HepG2 (cell line): ENCODE results near the gene DEPDC1B. TPM values are rescaled to one million over a fixed set of nuclear protein-coding genes. Genes with fewer than 3 reads are reported as not detected.

Experiments used
- ATAC-seq: fragments of 200-7000 bp; cut with Tn5 transposase; 3 replicates; pipeline ENCODE4 v1.9.1; 2020; ENCODE audit warnings: mild to moderate bottlenecking, moderate library complexity
- BruUV-seq: library from RNA; stranded (reverse); fragments of 400-500 nt; replicated peaks from 2 replicates; lab custom pipeline; 2021; lab: Mats Ljungman, UMichigan
- CTCF ChIA-PET: fragments of 300-600 bp; formaldehyde crosslinking; extraction: SDS; loops from one replicate; lab custom pipeline; 2021; ENCODE audit warnings: low total read pairs, inconsistent platforms, low intra/inter-chr PET ratio; lab: Yijun Ruan, JAX
- POLR2A ChIA-PET: fragments of 350-600 bp; sonication (Branson Sonifier 250); formaldehyde crosslinking; loops from one replicate; lab custom pipeline; 2020; ENCODE audit warnings: antibody characterized with exemption, inconsistent platforms; lab: Yijun Ruan, JAX
- DNase-seq: peaks from one replicate; pipeline ENCODE4 v3.0.0-alpha.2; 2015; ENCODE audit warnings: low spot score
- FAIRE-seq: peaks from 3 replicates; lab custom pipeline; 2011; peaks lifted over from hg19 to GRCh38; lab: Jason Lieb, UNC
- H2AFZ ChIP-seq: one replicate; pipeline ENCODE4 v1.6.1; 2011; ENCODE audit warnings: low read length, inconsistent platforms
- H3K27ac ChIP-seq: fragments of 300-600 bp; 3 replicates; pipeline ENCODE4 v1.8.0; 2011; ENCODE audit warnings: mixed run types, mild to moderate bottlenecking, mixed read lengths, low read length, inconsistent platforms; ENCODE audit not compliant: insufficient read depth; ENCODE audit errors: extremely low read length
- H3K27me3 ChIP-seq, 2 experiments: fragments of 200-600 bp in 1 of 2; 2 replicates in 1 of 2; 3 replicates in 1 of 2; pipeline versions ENCODE4 v1.6.0 to v1.8.0; 2011; ENCODE audit warnings: low read length in 2 of 2, mild to moderate bottlenecking in 2 of 2, moderate library complexity in 2 of 2, inconsistent platforms in 1 of 2; ENCODE audit not compliant: insufficient read depth in 2 of 2, control insufficient read depth in 1 of 2
- H3K36me3 ChIP-seq, 2 experiments: fragments of 200-600 bp in 1 of 2; replicated peaks in 1 of 2; 2 replicates in 1 of 2; 3 replicates in 1 of 2; pipeline versions ENCODE4 v1.5.1 to v1.8.0; 2011; ENCODE audit warnings: low read length in 2 of 2, inconsistent platforms in 1 of 2; ENCODE audit not compliant: insufficient read depth in 2 of 2, control insufficient read depth in 1 of 2
- H3K4me1 ChIP-seq: 2 replicates; pipeline ENCODE4 v1.5.1; 2012; ENCODE audit warnings: low read length, inconsistent platforms; ENCODE audit not compliant: insufficient read depth
- H3K4me2 ChIP-seq: 2 replicates; pipeline ENCODE4 v1.6.0; 2011; ENCODE audit warnings: low read depth, low read length, inconsistent platforms
- H3K4me3 ChIP-seq, 3 experiments: fragments of 200-600 bp in 1 of 3; sonication (generic), shearing (Covaris generic) in 1 of 3; replicated peaks in 1 of 3; 2 replicates each; pipeline ENCODE4 v1.5.1; 2011 to 2016; ENCODE audit warnings: low read length in 3 of 3, inconsistent platforms in 2 of 3, low read depth in 2 of 3, mild to moderate bottlenecking in 2 of 3, control low read depth in 1 of 3, mixed read lengths in 1 of 3; ENCODE audit not compliant: insufficient read depth in 1 of 3
- H3K79me2 ChIP-seq: one replicate; pipeline ENCODE4 v1.6.1; 2011; ENCODE audit warnings: low read length, inconsistent platforms; ENCODE audit not compliant: insufficient read depth
- H3K9ac ChIP-seq: 2 replicates; pipeline ENCODE4 v1.6.0; 2011; ENCODE audit warnings: mild to moderate bottlenecking, low read depth, low read length, inconsistent platforms; ENCODE audit not compliant: insufficient read depth
- H3K9me3 ChIP-seq: 2 replicates; pipeline ENCODE4 v1.5.1; 2012; ENCODE audit warnings: mild to moderate bottlenecking, low read length
- H4K20me1 ChIP-seq: 2 replicates; pipeline ENCODE4 v1.6.0; 2011; ENCODE audit warnings: inconsistent platforms, mild to moderate bottlenecking, low read length, moderate library complexity; ENCODE audit not compliant: insufficient read depth
- KAT7 ChIP-seq: IDR thresholded peaks from 2 replicates; pipeline ENCODE4 v1.6.1; 2018; ENCODE audit warnings: borderline replicate concordance, missing compliant biosample characterization
- MTA3 ChIP-seq: sonication (generic); formaldehyde crosslinking; IDR thresholded peaks from 2 replicates; pipeline ENCODE4 v1.4.0; 2020; ENCODE audit warnings: missing genetic modification reagents
- MTF1 ChIP-seq: sonication (generic); formaldehyde crosslinking; IDR thresholded peaks from 2 replicates; pipeline ENCODE4 v1.5.0; 2020; ENCODE audit warnings: missing genetic modification reagents
- NAIF1 ChIP-seq: sonication (generic); formaldehyde crosslinking; IDR thresholded peaks from 2 replicates; pipeline ENCODE4 v1.5.0; 2020; ENCODE audit warnings: mild to moderate bottlenecking, missing genetic modification reagents, borderline replicate concordance
- SUZ12 ChIP-seq: fragments of 150-350 bp; IDR thresholded peaks from 2 replicates; pipeline ENCODE4 v1.6.1; 2014; ENCODE audit warnings: low read depth, low read length
- ZNF17 ChIP-seq: sonication (generic); formaldehyde crosslinking; IDR thresholded peaks from 2 replicates; pipeline ENCODE4 v1.5.0; 2020; ENCODE audit warnings: mild to moderate bottlenecking, missing genetic modification reagents
- WGBS: methylation state at CpG from one replicate; pipeline ENCODE4 v1.1.6; 2017; ENCODE audit warnings: low lambda C conversion rate; 5-methylcytosine and 5-hydroxymethylcytosine counted together
- in situ Hi-C: cut with HindIII; loops from 2 replicates; pipeline ENCODE4 v1.10.0; 2017; ENCODE audit warnings: low pct_unique_long_range_greater_than_20kb; ENCODE audit not compliant: extremely low pct_ligation_motif_present
- intact Hi-C: fragments of 100-400 bp; cut with micrococcal nuclease; formaldehyde crosslinking; loops from one replicate; pipeline ENCODE4 v1.10.0; 2022; ENCODE audit not compliant: unreplicated experiment
- polyA plus RNA-seq, 8 experiments: library from polyadenylated mRNA; depleted of rRNA in 3 of 8; stranded (reverse) in 7 of 8; unstranded in 1 of 8; fragments of >200 nt; fragmentation: Illumina TruSeq in 4 of 8; extraction: Trizol in 4 of 8; gene quantifications; 2 replicates each; pipeline versions ENCODE4 v1.2.1 to v1.2.3, GENCODE V29; 2011 to 2016; ENCODE audit warnings: low read depth in 4 of 8, missing spikeins in 1 of 8, mixed read lengths in 1 of 8; ENCODE audit not compliant: insufficient read depth in 1 of 8
- total RNA-seq, 5 experiments: library from RNA; depleted of rRNA; stranded (reverse); fragments of >200 nt; fragmentation: Illumina TruSeq; extraction: Trizol; gene quantifications; 2 replicates each; pipeline ENCODE4 v1.2.3, GENCODE V29; 2016; ENCODE audit warnings: low read depth in 1 of 5
- TF ChIP-seq, protein P1 (sequence below): sonication (generic); formaldehyde crosslinking; IDR thresholded peaks from 2 replicates; pipeline ENCODE4 v1.4.0; 2020; ENCODE audit warnings: mild to moderate bottlenecking, missing genetic modification reagents
- TF ChIP-seq, protein P2 (sequence below): sonication (generic); formaldehyde crosslinking; IDR thresholded peaks from 2 replicates; pipeline ENCODE4 v1.4.0; 2020; ENCODE audit warnings: mild to moderate bottlenecking, missing genetic modification reagents
- TF ChIP-seq, protein P3 (sequence below): sonication (generic); formaldehyde crosslinking; IDR thresholded peaks from 2 replicates; pipeline ENCODE4 v1.4.0; 2020; ENCODE audit warnings: missing genetic modification reagents
- TF ChIP-seq, protein P4 (sequence below): sonication (generic); formaldehyde crosslinking; IDR thresholded peaks from 2 replicates; pipeline ENCODE4 v1.4.0; 2020; ENCODE audit warnings: mild to moderate bottlenecking, missing genetic modification reagents, borderline replicate concordance

Gene DEPDC1B
- total and polyA plus RNA-seq, 2 of the 13 experiments (the other 11 are each of a cell fraction or from before 2014, with no cell fraction given), result 29.5 to 51.3 TPM

DNA sequence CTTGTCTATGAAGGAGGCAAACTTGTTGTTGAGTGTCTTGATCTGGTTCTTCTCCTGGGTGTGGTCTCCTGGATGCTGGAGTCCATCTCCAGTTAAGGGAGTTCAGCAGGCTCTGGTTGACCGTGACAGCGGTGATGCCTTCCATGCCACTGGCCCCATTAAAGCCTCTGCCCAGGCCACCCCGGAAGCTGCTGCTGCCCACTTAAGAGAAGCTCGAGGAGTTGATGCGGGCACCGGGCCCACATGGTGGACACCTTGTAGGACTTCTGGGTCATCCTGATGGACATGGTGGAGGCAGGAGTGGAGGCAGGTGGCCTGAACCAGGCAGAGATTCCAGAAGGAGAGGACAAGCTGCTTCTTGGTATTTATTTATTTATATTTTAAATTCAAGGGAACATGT, 44.7 kb upstream of the DEPDC1B start (continued):
- no peak for TF ChIP-seq MTF1 (CRISPR knock-in tag)
- TF ChIP-seq, protein P1, sequence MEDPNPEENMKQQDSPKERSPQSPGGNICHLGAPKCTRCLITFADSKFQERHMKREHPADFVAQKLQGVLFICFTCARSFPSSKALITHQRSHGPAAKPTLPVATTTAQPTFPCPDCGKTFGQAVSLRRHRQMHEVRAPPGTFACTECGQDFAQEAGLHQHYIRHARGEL (CRISPR knock-in tag), result no peak
- TF ChIP-seq ZNF17, result no peak
- no peak for TF ChIP-seq KAT7
- TF ChIP-seq MTA3, result no peak
- TF ChIP-seq, protein P2, sequence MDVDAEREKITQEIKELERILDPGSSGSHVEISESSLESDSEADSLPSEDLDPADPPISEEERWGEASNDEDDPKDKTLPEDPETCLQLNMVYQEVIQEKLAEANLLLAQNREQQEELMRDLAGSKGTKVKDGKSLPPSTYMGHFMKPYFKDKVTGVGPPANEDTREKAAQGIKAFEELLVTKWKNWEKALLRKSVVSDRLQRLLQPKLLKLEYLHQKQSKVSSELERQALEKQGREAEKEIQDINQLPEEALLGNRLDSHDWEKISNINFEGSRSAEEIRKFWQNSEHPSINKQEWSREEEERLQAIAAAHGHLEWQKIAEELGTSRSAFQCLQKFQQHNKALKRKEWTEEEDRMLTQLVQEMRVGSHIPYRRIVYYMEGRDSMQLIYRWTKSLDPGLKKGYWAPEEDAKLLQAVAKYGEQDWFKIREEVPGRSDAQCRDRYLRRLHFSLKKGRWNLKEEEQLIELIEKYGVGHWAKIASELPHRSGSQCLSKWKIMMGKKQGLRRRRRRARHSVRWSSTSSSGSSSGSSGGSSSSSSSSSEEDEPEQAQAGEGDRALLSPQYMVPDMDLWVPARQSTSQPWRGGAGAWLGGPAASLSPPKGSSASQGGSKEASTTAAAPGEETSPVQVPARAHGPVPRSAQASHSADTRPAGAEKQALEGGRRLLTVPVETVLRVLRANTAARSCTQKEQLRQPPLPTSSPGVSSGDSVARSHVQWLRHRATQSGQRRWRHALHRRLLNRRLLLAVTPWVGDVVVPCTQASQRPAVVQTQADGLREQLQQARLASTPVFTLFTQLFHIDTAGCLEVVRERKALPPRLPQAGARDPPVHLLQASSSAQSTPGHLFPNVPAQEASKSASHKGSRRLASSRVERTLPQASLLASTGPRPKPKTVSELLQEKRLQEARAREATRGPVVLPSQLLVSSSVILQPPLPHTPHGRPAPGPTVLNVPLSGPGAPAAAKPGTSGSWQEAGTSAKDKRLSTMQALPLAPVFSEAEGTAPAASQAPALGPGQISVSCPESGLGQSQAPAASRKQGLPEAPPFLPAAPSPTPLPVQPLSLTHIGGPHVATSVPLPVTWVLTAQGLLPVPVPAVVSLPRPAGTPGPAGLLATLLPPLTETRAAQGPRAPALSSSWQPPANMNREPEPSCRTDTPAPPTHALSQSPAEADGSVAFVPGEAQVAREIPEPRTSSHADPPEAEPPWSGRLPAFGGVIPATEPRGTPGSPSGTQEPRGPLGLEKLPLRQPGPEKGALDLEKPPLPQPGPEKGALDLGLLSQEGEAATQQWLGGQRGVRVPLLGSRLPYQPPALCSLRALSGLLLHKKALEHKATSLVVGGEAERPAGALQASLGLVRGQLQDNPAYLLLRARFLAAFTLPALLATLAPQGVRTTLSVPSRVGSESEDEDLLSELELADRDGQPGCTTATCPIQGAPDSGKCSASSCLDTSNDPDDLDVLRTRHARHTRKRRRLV (CRISPR knock-in tag), result no peak
- TF ChIP-seq SUZ12, result no peak

DNA sequence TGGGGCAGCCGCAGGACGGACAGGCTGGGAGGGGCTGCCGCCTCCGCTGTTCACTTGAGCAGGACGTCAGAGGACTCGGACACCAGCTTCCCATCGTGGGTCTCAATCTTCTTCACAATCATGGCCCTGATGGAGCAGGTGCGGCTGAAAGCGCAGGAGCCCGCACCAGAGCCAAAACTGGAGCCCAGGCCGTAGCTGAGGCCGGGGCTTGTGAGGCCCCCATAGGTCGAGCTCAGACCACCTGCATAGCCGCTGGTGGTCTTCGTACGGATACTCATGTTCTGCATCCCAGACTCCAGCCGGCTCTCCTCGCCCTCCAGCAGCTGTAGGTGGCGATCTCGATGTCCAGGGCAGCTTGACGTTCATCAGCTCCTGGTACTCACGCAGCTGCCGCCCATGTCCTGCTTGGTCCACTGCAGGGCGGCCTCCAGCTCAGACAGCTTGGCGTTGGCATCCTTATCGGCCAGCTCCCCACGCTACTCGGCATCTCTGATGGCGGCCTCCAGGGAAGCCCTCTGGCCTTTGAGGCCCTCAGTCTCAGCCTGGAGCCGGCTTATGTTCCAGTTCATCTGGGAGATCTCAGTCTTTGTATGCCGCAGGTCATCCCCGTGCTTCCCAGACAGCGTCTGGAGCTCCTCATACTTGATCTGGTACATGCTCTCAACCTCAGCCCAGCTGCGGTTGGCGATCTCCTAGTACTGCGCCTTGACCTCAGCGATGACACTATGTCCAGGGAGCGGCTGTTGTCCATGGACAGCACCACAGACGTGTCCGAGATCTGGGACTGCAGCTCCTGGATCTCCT, 43.7 kb upstream of the DEPDC1B start:
- H3K79me2 ChIP-seq, result no peaks in the 10 kb centered on the region
- no peak overlapping the region for H3K9ac ChIP-seq
- CTCF ChIA-PET, result no interaction called here
- no peaks in the 10 kb centered on the region for H3K4me1 ChIP-seq
- no TSS peak for BruUV-seq
- H2AFZ ChIP-seq, result no peak overlapping the region
- no peaks in the 10 kb centered on the region for H3K27me3 ChIP-seq
- H3K4me2 ChIP-seq, result no peak overlapping the region
- no peak for ATAC-seq
- no peaks in the 10 kb centered on the region for H4K20me1 ChIP-seq
- 75% methylated on average over 14 of the region's 40 CpGs for WGBS
- no peaks in the 10 kb centered on the region for H3K9me3 ChIP-seq
- no peak overlapping the region for H3K27ac ChIP-seq
- in situ Hi-C loops (no loop called here), intact Hi-C loops (no loop called here)
- no peak for FAIRE-seq
- no peaks in the 10 kb centered on the region for H3K36me3 ChIP-seq
- no peak for DNase-seq
- POLR2A ChIA-PET, result interaction anchor here (1.5 kb wide), 1 partner anchor 44 kb away, joined by 5 read pairs; the partner anchor contains the start of gene DEPDC1B
- no peak overlapping the region for H3K4me3 ChIP-seq
- TF ChIP-seq, protein P3, sequence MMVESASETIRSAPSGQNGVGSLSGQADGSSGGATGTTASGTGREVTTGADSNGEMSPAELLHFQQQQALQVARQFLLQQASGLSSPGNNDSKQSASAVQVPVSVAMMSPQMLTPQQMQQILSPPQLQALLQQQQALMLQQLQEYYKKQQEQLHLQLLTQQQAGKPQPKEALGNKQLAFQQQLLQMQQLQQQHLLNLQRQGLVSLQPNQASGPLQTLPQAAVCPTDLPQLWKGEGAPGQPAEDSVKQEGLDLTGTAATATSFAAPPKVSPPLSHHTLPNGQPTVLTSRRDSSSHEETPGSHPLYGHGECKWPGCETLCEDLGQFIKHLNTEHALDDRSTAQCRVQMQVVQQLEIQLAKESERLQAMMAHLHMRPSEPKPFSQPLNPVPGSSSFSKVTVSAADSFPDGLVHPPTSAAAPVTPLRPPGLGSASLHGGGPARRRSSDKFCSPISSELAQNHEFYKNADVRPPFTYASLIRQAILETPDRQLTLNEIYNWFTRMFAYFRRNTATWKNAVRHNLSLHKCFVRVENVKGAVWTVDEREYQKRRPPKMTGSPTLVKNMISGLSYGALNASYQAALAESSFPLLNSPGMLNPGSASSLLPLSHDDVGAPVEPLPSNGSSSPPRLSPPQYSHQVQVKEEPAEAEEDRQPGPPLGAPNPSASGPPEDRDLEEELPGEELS (CRISPR knock-in tag), result no peak
- TF ChIP-seq, protein P4, sequence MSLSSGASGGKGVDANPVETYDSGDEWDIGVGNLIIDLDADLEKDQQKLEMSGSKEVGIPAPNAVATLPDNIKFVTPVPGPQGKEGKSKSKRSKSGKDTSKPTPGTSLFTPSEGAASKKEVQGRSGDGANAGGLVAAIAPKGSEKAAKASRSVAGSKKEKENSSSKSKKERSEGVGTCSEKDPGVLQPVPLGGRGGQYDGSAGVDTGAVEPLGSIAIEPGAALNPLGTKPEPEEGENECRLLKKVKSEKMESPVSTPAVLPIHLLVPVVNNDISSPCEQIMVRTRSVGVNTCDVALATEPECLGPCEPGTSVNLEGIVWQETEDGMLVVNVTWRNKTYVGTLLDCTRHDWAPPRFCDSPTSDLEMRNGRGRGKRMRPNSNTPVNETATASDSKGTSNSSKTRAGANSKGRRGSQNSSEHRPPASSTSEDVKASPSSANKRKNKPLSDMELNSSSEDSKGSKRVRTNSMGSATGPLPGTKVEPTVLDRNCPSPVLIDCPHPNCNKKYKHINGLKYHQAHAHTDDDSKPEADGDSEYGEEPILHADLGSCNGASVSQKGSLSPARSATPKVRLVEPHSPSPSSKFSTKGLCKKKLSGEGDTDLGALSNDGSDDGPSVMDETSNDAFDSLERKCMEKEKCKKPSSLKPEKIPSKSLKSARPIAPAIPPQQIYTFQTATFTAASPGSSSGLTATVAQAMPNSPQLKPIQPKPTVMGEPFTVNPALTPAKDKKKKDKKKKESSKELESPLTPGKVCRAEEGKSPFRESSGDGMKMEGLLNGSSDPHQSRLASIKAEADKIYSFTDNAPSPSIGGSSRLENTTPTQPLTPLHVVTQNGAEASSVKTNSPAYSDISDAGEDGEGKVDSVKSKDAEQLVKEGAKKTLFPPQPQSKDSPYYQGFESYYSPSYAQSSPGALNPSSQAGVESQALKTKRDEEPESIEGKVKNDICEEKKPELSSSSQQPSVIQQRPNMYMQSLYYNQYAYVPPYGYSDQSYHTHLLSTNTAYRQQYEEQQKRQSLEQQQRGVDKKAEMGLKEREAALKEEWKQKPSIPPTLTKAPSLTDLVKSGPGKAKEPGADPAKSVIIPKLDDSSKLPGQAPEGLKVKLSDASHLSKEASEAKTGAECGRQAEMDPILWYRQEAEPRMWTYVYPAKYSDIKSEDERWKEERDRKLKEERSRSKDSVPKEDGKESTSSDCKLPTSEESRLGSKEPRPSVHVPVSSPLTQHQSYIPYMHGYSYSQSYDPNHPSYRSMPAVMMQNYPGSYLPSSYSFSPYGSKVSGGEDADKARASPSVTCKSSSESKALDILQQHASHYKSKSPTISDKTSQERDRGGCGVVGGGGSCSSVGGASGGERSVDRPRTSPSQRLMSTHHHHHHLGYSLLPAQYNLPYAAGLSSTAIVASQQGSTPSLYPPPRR (CRISPR knock-in tag), result no peak
- no peak for TF ChIP-seq NAIF1 (CRISPR knock-in tag)
